Renal cortex interstitium (tissue), 11 donors: Measurements from ENCODE around the gene FOXF2. TPM values are rescaled to one million over a fixed set of nuclear protein-coding genes. Genes with fewer than 3 reads are reported as not detected.
A peak's percentile ranks its signal among the peaks of the same experiment; 100 is the strongest.

ENCODE experiments used
- DNase-seq, 11 donors: peaks; one replicate each; pipeline ENCODE4 v3.0.0-alpha.2; 2013; ENCODE audit warnings: low read depth in 9 of 11, low spot score in 4 of 11; ENCODE audit errors: extremely low read depth in 1 of 11
- polyA plus RNA-seq, 3 donors: library from polyadenylated mRNA; unstranded; fragments of 120-200 nt; gene quantifications; one replicate each; pipeline ENCODE4 v1.2.1, GENCODE V29; 2013; ENCODE audit not compliant: insufficient read length in 3 of 3

FOXF2 gene
- polyA plus RNA-seq, 3 donors, result 0.12 to 0.24 (median 0.14) TPM

GRCh38 chr6:1426416-1426815 lies 37.0 kb downstream of the FOXF2 start:
- DNase-seq, result no peak

- no peak for DNase-seq
These were observed 46.4 kb downstream of the FOXF2 start for GRCh38 chr6:1435806-1436205.

- DNase-seq, result peak; percentile 56 to 81 (median 68)
These were observed 47.2 kb downstream of the FOXF2 start for GRCh38 chr6:1436334-1437306.

GRCh38 chr6:1437553-1438406 lies 48.4 kb downstream of the FOXF2 start:
- DNase-seq, result no peak

- no peak for DNase-seq
These were observed 49.1 kb downstream of the FOXF2 start for GRCh38 chr6:1438471-1438881.

GRCh38 chr6:1439349-1439748 lies 50.0 kb downstream of the FOXF2 start:
- no peak for DNase-seq

GRCh38 chr6:1442929-1443328 lies 53.6 kb downstream of the FOXF2 start:
- DNase-seq, result no peak

Other genes starting within 250 kb of the FOXF2 start
- gene FOXQ1, start 77.5 kb upstream of the FOXF2 start, polyA plus RNA-seq, result 10 to 100 TPM in 2 of 3 donors, 1 to 10 TPM in 1; 10.0 to 11.9 (median 11.8) TPM
- gene FOXC1, start 220.3 kb downstream of the FOXF2 start, polyA plus RNA-seq, result 10 to 100 TPM; 74.6 to 83.4 (median 83.1) TPM